ENCODE measurements around the gene RHO.

RHO gene

GRCh38 chr3:129518581-129518980, 9.9 kb upstream of the RHO start:
- in situ Hi-C loops (cut with MboI; ENCODE audit: low sequenced_read_pairs) = no loop called here

- in situ Hi-C loops (cut with MboI; ENCODE audit: low sequenced_read_pairs) = no loop called here
Measured at GRCh38 chr3:129519449-129519848, 9.0 kb upstream of the RHO start.

GRCh38 chr3:129519896-129520715, 8.3 kb upstream of the RHO start:
- in situ Hi-C loops (cut with MboI; ENCODE audit: low sequenced_read_pairs) = no loop called here

- in situ Hi-C loops (cut with MboI; ENCODE audit: low sequenced_read_pairs) = no loop called here
Measured at GRCh38 chr3:129520960-129521359, 7.5 kb upstream of the RHO start.

GRCh38 chr3:129521611-129522010, 6.8 kb upstream of the RHO start:
- in situ Hi-C loops (cut with MboI; ENCODE audit: low sequenced_read_pairs) = no loop called here

- in situ Hi-C loops (cut with MboI; ENCODE audit: low sequenced_read_pairs) = no loop called here
Measured at GRCh38 chr3:129522953-129523352, 5.5 kb upstream of the RHO start.

GRCh38 chr3:129524081-129524480, 4.4 kb upstream of the RHO start:
- in situ Hi-C loops (cut with MboI; ENCODE audit: low sequenced_read_pairs) = no loop called here

- in situ Hi-C loops (cut with MboI; ENCODE audit: low sequenced_read_pairs) = no loop called here
Measured at GRCh38 chr3:129525341-129525968, 3.0 kb upstream of the RHO start.

GRCh38 chr3:129526121-129526900, 2.1 kb upstream of the RHO start:
- in situ Hi-C loops (cut with MboI; ENCODE audit: low sequenced_read_pairs) = no loop called here

- in situ Hi-C loops (cut with MboI; ENCODE audit: low sequenced_read_pairs) = no loop called here
Measured at GRCh38 chr3:129527262-129527661, 1.2 kb upstream of the RHO start.

- in situ Hi-C loops (cut with MboI; ENCODE audit: low sequenced_read_pairs) = no loop called here
Measured at GRCh38 chr3:129529436-129530210, 1.2 kb downstream of the RHO start.

GRCh38 chr3:129530251-129530791, 1.9 kb downstream of the RHO start:
- in situ Hi-C loops (cut with MboI; ENCODE audit: low sequenced_read_pairs) = no loop called here

- in situ Hi-C loops (cut with MboI; ENCODE audit: low sequenced_read_pairs) = no loop called here
Measured at GRCh38 chr3:129530821-129531220, 2.4 kb downstream of the RHO start.

GRCh38 chr3:129531699-129532098, 3.3 kb downstream of the RHO start:
- in situ Hi-C loops (cut with MboI; ENCODE audit: low sequenced_read_pairs) = no loop called here

- in situ Hi-C loops (cut with MboI; ENCODE audit: low sequenced_read_pairs) = no loop called here
Measured at GRCh38 chr3:129532261-129532660, 3.8 kb downstream of the RHO start.

- in situ Hi-C loops (cut with MboI; ENCODE audit: low sequenced_read_pairs) = no loop called here
Measured at GRCh38 chr3:129533406-129533805, 5.0 kb downstream of the RHO start.

GRCh38 chr3:129534428-129535027, 6.1 kb downstream of the RHO start:
- in situ Hi-C loops (cut with MboI; ENCODE audit: low sequenced_read_pairs) = no loop called here

- in situ Hi-C loops (cut with MboI; ENCODE audit: low sequenced_read_pairs) = no loop called here
Measured at GRCh38 chr3:129535075-129535474, 6.6 kb downstream of the RHO start.

- in situ Hi-C loops (cut with MboI; ENCODE audit: low sequenced_read_pairs) = no loop called here
Measured at GRCh38 chr3:129536374-129536667, 7.9 kb downstream of the RHO start.

- in situ Hi-C loops (cut with MboI; ENCODE audit: low sequenced_read_pairs) = no loop called here
Measured at GRCh38 chr3:129536804-129537203, 8.4 kb downstream of the RHO start.

- in situ Hi-C loops (cut with MboI; ENCODE audit: low sequenced_read_pairs) = no loop called here
Measured at GRCh38 chr3:129539206-129539605, 10.8 kb downstream of the RHO start.

Data from hTERT RPE-1 (cell line).